ENCODE data around the gene WDR64.
"Not testable (repeated sequence)": the region's sequence is repeated elsewhere in the genome, so short reads cannot be mapped to it uniquely, and the experiment has no call there.

Gene WDR64

DNA sequence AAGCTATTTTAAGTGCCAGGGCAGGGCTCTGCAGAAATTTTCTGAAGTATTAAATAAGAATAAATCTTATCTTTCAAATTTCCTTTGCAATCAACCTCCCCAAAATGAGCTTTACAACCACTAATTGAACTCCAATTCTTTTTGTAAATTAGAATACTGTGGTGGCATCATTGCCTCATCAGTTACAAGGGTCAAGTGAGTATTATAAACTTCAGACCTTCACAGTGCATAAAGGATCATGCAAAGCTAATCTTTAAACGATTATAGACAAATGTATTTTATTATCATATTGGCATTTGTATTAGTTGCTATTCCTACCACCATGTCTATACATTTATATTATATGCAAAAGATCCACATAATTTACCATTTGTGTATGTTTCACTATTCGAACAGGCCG, 19.1 kb upstream of the WDR64 start:
- no peak for DNase-seq

DNA sequence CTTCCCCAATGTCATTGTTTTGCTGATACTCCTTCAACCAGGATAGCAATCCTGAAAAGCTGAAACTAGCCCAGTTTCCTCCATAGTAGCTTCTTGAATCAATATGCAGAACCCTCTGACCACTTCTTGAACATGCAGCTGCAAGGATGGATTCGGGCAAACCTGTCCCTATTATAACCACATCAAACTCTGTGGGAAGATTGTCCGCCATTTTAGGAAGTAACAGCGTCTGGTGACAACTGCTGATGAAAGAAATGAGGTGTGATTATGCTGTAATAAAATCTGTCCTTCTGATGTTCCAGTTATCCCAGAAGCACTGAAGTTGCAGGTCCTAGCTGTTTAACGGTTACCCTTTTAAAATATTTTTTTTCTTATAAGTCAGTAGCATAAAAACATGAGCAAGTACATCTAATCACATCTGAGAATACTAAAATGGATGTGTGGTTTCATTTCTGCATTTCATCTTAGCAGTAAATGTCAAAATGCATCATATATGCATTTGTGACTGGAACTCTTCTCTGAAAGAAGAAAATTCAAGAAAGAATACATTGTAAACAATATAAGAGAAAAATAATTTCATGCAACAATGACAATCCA, 16.4 kb upstream of the WDR64 start:
- no peak for DNase-seq

DNA sequence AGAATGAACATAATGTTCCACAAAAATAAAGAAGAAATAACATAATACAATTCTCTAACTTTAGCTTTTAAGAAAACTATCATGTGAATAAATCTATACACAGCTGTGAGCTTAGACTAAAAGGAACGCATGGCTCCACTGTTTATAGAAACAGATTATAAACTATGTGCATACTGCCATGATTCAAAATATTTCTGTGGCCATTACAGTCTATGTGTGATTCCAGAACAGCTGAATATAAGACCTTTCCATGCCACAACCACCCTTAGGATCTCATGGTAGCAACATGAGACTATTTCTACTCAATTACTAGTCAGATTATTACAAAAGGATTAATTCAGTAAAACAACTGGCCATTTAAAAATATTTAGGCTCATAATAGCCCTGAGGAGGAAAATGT, 15.8 kb upstream of the WDR64 start:
- no peak for DNase-seq

DNA sequence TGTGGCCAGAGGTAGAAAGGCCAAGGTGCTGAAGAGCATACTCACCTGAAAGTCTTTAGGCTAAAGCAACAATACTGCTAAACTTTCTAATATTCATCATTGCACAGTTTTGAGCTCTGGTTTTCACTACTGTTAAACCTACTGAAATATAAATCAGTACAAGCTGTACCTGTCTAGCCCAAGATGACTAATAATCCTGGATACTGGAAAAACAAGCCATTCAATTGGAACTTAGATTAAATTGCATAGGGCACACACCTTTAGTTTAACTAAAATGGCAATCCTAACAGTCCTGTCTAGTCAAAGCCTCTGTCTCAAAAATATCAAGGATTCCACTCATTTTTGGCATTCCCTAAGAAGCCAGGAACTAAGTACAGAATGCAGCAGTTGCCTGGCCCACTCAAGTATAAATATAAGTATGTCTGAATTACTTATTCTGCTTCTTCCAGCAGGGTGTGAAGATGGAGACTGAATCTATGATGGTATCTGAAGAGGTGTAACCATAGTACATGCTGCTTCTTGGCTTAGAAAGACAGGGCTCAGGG, 15.0 kb upstream of the WDR64 start:
- no peak for DNase-seq

DNA sequence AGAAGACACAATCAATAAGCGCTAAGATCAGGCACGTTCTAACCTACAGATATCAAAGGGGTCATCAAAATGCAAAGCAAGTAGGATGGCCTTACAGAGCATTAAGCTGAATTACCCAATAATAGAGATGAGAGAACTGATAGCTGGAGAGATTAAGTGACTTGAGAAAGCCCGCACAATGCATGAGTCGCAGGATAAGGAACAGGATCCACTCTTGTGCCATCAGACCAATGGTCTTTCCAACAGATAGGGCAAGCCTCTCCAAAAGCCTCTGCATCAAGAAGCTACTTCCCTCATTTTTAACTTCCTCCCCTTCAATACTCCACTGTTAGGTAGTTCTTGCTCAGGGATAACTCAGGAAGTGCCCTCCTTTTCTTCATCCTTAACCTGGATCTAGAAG, 14.5 kb upstream of the WDR64 start:
- peak; percentile 22 for DNase-seq

DNA sequence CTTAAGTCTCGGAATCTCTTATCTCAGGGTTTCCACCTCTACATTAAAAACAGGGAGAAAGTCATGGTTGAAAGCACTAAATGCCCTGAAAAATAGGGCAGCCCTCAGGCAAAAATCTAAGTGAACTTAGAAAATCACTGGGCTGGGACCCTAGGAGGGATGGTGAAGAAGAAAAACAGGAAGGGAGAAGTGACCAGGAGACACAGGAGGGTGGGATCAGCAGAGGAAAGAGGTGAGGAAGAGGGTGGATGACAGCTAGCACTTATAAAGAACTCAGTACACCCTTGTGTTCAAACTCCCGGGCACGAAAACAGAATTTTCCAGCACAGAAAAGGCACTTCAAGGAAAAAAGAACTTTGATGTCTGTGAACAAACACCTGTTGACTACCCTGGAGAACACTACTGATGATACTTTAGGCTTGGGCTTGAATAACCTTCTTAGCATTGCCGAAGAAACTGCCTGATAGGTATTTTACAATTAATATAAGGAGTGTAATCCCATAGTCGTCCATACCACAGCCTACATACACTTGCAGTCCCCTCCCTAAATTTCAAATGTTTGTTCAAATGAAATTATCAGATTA, 13.9 kb upstream of the WDR64 start:
- no peak for DNase-seq

DNA sequence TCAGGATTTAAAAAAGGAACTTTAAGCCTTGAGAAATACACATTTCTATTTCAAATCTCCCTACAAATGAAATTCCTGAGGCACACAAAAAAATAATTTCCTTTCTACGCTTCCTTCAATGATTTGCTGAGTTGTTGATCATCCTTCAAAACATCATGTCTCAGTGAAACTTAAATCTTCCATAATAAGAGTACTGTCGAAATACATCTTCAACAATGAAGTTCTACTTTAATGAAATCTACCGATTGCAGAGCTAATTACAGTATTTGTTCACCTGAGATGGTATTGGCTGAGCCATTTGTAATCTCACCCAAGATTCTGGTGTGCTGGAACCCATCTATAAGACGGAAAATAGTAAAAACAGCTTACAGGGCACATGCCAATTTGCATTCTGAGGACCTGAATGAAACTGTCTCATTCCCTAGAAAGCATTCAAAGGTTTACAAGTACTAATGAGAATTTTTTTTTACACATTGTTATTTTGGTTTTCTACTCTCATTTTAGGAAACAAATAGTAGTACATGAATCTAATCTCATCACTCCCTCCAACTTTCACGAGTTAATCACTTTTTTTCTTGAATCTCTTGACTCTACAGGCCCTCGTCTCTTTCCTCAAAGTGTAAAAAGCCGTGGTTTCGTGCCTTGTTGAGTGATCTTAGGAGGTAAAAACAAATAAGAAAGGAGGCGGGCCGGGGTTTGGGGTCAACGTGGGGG, 13.0 kb upstream of the WDR64 start:
- peak; percentile 38 for DNase-seq

DNA sequence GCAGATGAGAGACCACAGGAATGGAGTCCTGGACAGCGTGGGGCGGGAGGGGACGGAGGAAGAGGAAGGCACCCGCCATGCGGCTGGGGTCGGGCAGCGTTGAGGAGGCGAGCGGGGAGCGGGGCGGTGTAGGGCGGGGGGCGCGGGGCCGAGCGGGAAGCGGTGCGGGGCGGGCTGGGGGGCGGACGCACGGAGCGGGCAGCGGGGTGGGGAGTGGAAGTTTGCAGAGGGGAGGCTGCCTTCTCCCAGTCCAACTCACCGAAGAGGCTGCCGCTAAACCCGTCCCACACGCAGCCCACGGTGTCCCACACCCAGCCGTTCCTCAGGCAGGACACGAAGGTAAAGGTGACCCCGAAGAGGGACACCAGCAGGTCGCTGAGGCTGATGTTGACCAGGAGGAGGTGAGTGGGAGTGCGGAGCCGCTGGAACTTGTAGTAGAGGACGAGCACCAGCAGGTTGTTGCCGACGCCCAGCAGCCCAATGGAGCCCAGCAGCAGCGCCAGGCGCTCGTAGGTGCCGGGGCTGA, 12.4 kb upstream of the WDR64 start:
- DNase-seq = peak; percentile 49

DNA sequence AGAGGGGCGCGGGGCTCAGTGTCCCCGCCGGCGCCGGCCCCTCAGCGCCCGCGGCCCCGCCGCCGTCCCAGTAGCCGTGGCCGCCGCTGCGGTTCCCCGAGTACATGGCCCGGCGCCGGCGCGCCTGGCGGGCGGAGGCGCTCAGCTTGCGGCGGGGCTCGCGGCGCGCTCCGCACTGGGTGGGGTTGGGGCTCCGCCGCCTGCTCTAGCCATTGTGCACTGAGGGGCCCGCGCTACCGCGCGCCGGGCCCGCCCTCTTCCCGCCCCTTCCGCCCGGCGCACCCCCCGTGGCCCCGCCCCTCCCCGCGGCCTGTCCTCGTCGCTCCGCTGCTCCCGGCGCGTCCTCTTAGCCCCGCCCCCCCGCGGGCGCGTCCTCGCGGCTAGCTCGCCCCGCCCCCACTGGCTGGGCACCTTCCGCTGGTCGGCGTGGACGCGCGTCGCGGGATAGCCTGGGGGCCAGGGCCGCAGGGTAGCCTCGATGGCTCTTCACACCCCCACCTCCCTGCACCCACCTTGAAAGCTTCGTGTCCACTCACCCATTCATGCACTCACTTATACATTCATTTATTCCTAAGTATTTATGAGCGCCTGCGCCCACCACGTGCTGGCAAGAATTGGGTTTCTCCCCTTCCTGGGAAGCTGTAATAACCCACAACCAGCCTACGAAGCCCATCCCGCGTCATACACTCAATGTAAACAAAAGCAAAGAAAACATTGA, 11.8 kb upstream of the WDR64 start, which contains the start of the genes CHML and OPN3:
Gene CHML, minus strand, starts transcription at position 221 of the 718 bp plus-strand sequence. CDS start 4,603 bp downstream, outside the sequence.
Gene OPN3, minus strand, starts transcription at position 221 of the 718 bp plus-strand sequence. Its CDS starts 115 bp downstream, at position 106.
- peak; percentile 89 for DNase-seq

DNA sequence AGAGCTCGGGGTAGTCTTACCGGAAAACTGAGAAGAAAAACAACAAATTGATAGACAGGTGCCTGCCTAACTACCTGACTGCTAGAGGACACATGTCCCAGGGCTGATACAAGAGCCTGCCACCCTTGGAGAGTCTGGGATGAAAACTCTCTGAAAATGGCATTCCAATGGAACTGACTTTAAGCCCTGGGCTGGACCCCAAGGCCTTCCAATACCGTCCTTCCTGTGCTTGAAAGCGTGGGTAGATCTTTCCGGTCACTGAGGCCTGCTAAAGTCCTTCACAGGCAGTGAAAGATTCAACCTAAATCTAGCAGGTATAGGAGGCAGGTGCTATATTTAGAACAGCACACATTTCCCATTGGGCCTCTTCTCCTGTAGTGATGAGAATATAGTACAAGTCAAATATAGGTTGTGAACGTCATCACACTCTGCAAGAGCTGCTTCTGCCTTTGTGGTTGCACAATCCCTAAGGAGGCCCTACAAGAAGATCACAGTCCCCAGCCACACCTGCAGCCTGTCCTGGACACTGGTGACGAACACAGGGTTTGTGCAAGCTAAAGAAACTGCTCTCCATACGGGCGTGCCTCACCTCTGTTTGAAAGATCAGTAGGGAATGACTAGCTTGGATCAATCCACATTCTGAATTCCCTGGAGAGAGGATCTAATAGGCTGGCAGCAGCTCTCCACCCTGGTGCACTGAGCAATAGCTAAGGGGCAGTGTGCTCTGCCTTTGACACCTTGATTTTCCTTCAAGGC, 11.0 kb upstream of the WDR64 start:
- no peak for DNase-seq

DNA sequence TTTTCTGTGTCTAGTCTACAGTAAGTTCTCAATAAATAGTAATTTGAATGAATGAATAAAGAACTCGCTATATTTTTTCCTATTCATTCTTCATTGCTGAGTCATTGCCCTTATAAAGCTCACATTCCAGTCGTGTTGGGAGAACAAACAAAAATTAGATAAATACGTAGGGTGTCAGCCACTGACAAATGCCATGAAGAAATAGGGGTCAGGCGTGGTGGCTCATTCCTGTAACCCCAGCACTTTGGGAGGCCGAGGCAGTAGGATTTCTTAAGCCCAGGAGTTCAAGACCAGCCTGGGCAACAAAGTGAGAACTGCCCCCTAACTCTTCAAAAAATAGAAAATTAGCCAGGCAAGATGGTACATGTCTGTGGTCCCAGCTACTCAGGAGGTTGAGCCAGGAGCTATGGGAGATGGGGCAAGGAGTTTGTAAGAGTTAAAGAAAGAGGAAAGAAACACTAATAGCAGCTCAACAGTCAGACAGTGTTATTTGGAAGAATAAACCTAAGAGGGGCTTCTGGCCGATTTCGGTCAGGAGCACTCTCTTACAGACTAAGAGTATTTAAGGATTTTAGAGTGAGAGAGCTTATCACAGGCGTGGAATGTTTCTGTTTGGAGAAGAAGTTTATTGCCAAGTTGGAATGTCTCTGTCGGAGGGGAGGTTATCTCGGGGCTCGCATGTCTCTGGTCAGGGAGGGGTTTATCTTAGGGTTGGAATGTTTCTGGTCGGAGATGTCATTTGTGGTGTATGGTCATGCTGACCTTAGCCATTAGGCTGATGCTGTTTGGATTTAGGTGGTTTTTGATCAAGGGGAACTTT, 10.1 kb upstream of the WDR64 start:
- peak; percentile 80 for DNase-seq

DNA sequence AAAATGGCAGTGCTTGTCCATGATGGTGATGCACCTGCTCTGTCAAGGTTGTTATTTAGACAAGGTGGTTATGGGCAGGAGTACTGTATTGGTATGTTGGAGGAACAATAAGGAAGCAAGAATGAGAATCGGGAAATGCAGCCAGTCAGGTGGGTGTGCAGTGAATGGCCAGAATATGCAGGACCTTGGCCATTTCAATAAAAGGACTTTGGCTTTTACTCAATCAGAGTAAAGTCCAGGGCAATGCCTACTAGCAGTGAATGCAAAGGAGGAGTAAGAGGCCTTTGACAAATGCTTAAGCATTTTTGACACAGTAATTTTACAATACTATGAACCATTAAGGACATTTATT, 9.5 kb upstream of the WDR64 start:
- no peak for DNase-seq

DNA sequence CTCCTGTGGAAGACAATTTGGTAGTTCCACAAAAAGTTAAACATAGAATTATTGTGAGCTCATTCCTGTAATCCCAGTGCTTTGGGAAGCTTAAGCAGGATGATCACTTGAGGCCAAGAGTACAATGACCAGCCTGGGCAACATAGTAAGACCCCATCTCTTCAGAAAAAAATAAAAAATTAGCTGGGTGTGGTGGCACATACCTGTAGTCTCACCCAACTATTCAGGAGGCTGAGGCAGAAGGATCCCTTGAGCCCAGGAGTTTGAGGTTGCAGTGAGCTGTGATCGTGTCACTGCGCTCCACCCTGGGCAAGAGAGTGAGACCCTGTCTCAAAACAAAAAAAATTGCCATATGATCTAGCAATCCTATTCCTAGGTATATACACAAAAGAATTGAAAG, 7.8 kb upstream of the WDR64 start:
- DNase-seq = no peak

DNA sequence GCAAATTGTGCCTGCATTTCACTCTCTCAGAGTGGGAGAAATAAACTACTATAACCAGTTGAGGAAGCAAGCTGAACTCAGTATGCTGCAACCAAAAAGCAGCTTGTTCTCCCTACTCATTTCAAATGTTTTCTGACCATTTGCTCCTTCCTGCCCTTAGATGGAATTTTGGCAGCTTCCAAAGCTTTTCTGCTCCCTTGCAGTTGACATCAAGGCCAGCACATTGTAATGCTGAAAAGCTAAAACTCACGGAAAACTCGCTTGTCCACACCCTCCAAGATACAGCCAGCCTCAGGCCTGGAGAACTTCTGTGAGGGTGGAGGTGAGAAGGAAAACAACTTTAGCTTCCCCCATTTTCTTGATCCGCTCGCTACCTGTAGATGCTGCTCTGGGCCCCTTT, 6.9 kb upstream of the WDR64 start:
- no peak for DNase-seq

DNA sequence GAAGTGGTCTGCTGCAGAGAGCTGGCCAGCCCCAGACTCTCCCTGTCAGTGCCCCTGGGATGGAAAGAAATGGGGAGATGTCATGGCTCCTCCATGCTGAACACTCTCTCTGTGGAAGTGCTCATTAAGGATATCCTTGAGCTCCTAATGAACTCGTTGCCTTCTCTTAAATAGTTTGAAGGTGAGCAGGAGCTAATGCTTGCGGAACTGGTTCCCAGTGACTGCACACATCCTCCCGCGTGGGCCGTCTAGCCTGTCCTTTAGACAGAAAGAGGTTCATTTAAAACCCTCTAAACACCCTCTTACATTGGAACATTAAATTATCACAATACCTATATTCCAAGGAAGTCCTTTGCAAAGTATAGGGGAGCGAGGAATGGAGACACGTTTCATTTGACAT, 5.9 kb upstream of the WDR64 start:
- no peak for DNase-seq

DNA sequence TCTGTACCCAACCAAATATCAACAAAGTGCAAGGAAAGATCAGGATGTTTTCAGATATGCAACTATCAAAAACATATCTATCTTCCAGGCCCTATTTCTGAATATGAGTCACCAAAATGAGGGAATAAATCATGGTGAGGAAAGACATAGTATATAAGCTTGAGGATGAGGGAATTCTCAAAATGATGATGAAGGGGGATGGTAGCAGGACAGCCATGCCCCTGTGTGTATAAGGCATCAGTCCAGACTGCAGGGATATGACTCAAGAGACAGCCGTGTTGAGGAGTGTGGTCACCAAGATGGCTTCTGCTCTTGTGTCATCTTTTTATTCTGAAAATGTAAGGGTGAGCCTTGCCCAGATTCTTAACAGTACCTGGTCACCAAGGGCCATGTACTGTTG, 4.4 kb upstream of the WDR64 start:
- peak; percentile 80 for DNase-seq

DNA sequence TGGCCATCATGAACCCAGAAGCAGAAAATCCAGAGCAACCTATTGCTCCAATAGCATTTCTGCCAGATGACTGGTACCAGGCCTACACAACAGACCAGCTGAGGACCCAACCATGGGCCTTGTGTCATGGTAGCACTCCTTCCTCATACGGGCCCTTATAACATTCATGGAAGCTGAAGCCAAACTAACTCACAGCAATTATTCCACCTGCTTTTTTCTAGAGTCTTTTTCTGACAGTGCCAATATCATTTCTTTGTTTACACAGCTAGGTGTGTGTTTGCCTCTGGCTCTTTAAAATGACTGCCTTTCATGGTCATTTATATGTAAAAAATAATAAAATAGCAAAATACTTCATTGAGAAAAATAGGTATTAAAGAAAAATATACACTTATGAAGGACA, 3.9 kb upstream of the WDR64 start:
- DNase-seq = no peak

DNA sequence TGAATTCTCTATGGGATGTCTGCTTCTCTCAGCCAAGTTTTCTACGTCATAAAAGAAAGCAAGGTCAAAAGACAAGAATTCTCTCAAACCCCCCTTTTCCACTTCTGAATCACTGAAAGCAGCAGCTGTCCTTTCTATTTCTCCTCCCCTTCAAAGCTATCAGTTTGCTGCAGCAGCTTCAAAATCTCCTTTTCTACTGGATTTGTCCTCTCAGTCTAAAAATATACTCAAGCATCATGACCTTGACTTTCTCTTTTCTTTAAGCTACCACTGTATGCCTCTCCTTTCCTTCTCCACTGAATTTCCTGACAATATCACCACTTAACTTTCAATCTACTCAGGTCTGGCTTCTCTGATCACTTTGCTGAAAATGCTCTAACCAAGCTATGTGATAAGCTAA, 1.9 kb downstream of the WDR64 start:
- DNase-seq = no peak

DNA sequence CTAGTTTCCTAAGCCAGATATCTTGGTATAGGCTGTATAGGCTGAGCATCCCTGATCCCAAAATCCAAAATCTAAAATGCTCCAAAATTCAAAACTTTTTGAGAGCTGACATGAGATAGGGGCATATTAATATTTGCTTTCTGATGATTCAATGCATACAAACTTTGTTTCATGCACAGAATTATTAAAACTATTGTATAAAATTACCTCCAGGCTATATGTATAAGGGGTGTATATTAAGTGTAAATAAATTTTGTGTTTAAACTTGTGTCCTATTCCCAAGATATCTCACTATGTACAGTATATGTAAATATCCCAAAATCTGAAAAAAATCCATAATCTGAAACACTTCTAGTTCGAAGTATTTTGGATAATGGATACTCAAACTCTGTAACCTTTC, 2.6 kb downstream of the WDR64 start:
- no peak for DNase-seq

DNA sequence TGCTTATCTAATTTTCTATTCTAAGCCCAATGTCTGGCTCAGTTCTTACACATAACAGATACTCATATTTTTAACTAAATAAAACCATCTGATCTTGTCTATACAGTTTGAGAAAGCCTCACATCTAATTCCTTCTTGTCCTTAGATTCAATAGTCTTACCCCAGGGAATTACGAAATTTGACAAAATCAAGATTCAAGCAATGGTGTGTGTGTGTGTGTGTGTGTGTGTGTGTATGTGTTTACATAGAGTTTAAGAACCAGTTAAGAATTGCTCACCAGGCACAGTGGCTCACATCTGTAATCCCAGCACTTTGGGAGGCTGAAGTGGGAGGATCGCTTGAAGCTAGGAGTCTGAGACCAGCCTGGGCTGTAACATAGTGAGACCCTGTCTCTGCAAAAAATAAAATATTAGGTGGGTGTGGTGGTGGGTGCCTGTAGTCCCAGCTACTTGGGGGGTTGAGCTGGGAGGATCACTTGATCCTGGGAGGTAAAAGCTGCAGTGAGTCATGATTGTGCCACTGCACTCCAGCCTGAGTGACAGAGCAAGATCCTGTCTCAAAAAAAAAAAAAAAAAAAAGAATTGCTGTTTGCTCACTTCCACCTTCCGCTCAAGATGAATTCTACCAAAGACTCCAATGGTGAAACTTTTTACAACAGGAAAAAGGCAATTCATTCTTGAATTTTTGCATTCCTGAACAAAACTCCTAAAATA, 6.2 kb downstream of the WDR64 start:
- DNase-seq = peak; percentile 47

DNA sequence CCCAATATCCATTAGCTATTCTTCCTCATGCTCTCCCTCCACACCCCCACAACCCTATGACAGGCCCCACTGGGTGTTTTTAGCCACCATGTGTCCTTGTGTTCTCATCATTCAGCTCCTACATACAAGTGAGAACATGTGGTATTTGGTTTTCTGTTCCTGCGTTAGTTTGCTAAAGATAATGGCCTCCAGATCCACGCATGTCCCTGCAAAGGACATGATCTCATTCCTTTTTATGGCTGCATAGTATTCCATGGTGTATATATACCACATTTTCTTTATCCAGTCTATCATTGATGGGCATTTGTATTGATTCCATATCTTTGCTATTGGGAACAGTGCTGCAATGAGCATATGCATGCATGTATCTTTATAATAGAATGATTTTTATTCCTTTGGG, 6.9 kb downstream of the WDR64 start:
- DNase-seq = not testable (repeated sequence)
